ENCODE data around the gene AASDH.
"Not testable (repeated sequence)": the region's sequence is repeated elsewhere in the genome, so short reads cannot be mapped to it uniquely, and the experiment has no call there.

Gene AASDH

GRCh38 chr4:56391270-56391669 is 4.0 kb upstream of the AASDH start:
- no peak for DNase-seq (ENCODE audit: low read depth in 2 of 3, low spot score in 1 of 3)

DNA sequence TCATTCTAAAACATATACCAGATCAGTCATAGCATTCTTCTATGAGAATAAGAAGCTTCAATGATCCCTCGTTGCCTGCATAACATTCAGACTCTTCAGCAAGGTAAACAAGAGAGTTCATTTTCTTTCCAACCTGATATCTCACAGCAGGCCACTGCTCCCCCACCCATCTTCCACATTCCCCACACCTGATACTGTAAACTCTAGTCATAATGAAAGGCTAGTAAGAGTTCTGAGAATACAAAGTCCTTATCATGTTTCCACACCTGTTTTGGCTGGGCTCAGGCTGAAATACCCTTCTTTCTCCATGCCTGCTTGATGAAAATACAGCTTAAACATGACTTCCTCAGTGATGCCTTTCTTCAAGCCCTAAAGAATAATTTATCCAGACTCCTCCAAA is 2.3 kb upstream of the AASDH start:
- no peak for DNase-seq (ENCODE audit: low read depth in 2 of 3, low spot score in 1 of 3)

DNA sequence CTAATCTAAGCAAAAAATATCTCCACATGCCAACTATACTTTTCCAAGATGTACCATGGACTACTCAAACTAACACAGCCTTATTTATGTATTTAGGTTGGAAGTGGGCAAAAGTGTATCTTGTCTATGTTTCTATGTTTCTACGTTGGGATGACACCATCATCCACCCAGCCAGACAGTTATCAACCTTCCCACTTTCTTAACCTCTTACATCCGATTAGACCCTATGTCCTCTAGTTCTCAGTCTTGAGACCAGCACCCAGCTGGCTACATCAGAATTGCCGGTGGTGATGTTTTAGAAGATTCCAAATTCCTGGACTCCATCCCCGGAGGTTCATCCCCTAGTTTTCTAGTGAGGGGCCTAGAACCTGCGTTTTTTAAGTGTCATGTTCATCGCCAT is 1.0 kb upstream of the AASDH start:
- no peak for DNase-seq (ENCODE audit: low read depth in 2 of 3, low spot score in 1 of 3)

GRCh38 chr4:56386091-56386490 is 1.2 kb downstream of the AASDH start:
- DNase-seq (ENCODE audit: low read depth in 2 of 3, low spot score in 1 of 3), result no peak

GRCh38 chr4:56375458-56375857 is 11.8 kb downstream of the AASDH start:
- DNase-seq (ENCODE audit: low read depth in 2 of 3, low spot score in 1 of 3), result no peak

GRCh38 chr4:56374956-56375355 is 12.3 kb downstream of the AASDH start:
- no peak for DNase-seq (ENCODE audit: low read depth in 2 of 3, low spot score in 1 of 3)

GRCh38 chr4:56372774-56373173 is 14.5 kb downstream of the AASDH start:
- no peak for DNase-seq (ENCODE audit: low read depth in 2 of 3, low spot score in 1 of 3)

DNA sequence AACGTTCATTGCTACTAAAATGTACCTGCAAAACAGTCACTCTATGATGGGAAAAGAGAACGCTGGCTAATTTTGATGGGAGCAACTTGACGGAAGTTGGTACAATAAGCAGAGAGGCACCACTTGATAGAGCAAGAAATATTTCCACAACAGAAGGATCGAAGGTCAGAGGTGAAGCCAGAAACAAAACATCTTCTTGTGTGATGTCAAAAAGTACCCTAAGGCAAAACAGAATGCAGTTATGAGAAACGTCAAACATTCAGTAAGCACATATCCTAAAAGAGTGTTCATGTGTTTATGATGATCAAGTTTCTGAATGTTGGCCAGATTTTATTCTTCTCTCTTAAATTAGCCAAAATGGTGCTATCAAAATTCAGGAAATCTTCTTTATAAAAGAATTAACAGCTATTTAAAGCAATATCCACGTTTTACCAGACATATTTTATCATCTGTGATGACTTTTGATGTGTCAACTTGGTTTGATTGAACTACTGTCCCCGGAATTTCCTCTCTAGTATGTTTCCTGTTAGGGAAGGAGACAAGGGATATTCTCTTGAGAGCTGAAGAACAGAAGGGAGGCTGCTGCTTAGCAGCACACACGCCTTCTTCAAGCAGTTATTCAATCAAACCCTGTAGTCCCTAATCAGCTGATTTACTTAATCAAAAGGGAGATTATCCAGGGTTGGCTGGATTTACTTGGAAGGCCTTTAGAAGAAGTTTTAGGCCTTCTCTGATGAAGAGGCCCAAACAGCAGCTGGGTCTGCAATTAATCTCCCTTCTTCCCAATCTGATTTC is 15.7 kb downstream of the AASDH start:
- DNase-seq (ENCODE audit: low read depth in 2 of 3, low spot score in 1 of 3), result no peak

- no peak for DNase-seq (ENCODE audit: low read depth in 2 of 3, low spot score in 1 of 3)
Measured at GRCh38 chr4:56370377-56370776, 16.9 kb downstream of the AASDH start.

DNA sequence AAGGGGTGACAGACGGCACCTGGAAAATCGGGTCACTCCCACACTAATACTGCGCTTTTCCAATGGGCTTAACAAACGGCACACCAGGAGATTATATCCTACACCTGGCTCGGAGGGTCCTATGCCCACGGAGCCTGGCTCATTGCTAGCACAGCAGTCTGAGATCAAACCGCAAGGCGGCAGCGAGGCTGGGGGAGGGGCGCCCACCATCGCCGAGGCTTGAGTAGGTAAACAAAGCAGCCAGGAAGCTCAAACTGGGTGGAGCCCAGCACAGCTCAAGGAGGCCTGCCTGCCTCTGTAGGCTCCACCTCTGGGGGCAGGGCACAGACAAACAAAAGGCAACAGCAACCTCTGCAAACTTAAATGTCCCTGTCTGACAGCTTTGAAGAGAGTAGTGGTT is 24.3 kb downstream of the AASDH start:
- not testable (repeated sequence) for DNase-seq (ENCODE audit: low read depth in 2 of 3, low spot score in 1 of 3)

GRCh38 chr4:56360071-56360470 is 27.2 kb downstream of the AASDH start:
- no peak for DNase-seq (ENCODE audit: low read depth in 2 of 3, low spot score in 1 of 3)

DNA sequence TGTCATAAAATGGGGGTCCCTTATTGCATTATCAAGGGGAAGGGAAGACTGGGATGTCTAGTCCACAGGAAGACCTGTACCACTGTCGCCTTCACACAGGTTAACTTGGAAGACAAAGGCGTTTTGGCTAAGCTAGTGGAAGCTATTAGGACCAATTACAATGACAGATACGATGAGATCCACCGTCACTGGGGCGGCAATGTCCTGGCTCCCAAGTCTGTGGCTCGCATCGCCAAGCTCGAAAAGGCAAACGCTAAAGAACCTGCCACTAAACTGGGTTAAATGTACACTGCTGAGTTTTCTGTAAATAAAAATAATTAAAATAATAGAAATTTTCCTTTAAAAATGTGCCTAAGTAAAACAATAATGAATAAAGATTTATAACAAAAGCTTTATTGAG is 30.6 kb downstream of the AASDH start:
- DNase-seq (ENCODE audit: low read depth in 2 of 3, low spot score in 1 of 3), result no peak

DNA sequence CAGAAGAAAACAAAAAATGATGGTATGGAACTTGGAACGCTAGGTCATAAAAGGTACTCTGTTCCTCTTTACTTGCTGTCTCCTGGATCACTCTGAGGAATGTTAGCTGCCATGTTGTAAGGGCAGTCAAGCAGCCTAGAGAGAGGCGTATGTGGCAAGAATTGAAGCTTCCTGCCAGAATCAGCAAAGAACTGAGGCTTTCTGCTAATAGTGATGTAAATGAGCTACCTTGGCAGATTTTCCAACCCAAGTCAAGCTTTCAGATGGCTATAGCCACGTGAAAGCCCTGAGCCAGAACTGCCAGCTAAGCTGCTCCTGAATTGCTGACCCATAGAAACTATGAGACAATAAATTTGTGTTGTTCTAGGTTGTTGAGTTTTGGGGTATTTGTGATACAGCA is 38.7 kb downstream of the AASDH start:
- no peak for DNase-seq (ENCODE audit: low read depth in 2 of 3, low spot score in 1 of 3)

DNA sequence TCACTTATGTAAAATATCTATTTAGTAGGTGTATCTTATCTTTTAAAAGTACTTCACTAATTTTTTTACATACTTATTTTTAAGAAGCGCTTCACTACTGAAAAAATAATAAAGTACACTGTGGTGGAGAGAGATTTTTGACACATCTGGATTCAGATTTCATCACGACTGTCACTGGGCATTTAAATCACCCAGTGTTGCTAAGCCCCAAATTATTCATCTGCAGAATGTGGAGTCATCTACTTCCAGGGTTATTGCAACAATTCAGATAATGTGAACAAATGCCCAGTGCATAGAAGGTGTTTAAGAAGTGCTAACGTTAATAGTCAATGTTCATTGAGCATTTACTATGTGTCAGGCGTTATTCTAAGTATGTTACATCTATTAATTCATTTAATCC is 41.8 kb downstream of the AASDH start:
- DNase-seq (ENCODE audit: low read depth in 2 of 3, low spot score in 1 of 3), result no peak

DNA sequence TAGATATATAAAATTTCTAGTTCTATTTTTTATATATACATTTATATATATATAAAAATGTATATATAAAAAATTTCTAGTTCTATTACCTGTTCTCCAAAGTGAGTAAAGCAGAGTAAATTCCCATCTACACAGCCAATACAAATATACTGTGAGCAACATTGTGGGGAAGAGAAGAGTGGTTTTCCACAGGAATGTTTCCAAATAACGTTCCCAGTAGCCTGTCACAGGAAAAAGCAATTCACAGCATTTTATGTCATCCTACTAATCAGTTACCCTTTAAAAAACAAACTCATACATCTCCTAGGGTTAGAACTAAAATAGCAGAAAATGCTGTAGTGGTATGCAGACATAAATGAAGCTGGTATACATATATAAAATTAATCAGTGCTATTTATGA is 44.5 kb downstream of the AASDH start:
- DNase-seq (ENCODE audit: low read depth in 2 of 3, low spot score in 1 of 3), result no peak

DNA sequence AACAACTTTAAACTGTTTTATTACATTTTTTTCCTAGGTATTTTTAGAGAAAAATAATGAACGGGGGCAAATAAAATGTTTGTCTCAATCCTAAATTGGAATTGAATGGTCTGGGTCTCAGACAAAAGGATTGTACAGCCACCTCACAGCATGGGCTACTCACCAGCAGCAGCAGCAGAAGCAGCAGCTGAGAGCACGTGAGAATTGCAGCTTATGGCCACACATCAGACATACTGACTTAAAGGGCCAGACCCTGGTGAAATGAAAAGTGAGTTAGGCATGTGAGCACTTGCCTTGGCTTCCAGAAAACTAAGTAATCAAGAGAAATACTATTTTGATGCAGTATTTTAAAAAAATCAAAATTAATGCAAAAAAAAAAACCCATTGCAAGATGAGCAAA is 56.6 kb downstream of the AASDH start:
- DNase-seq (ENCODE audit: low read depth in 2 of 3, low spot score in 1 of 3), result no peak

GRCh38 chr4:56326363-56326762 is 60.9 kb downstream of the AASDH start:
- no peak for DNase-seq (ENCODE audit: low read depth in 2 of 3, low spot score in 1 of 3)

DNA sequence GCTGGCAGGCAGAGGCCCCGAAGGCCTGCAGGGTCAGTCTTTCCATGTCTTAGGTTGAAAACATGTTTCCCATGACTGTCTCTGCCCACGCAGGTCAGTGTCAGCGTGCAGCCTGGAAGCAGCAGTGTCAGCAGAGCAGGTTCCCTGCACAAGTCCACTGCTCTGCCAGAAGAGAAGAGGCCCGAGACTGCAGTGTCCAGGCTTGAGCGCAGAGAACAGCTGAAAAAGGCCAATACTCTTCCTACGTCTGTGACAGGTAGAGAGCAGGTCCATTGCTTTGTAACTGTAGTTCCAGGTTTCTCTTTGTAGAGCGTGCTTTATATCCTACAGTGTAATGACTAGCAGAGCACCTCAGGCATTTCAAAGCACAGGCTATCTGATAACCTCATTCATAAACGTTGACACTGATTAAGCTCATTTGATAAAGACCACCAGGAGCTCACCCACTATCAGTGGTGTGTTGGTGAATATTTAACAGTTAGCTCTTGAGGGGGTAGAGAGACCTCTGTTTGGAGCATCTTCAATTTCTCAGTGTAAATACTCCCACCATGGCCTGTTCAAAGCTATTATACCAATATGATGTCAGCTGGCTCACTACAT is 63.2 kb downstream of the AASDH start:
- DNase-seq (ENCODE audit: low read depth in 2 of 3, low spot score in 1 of 3), result no peak

DNA sequence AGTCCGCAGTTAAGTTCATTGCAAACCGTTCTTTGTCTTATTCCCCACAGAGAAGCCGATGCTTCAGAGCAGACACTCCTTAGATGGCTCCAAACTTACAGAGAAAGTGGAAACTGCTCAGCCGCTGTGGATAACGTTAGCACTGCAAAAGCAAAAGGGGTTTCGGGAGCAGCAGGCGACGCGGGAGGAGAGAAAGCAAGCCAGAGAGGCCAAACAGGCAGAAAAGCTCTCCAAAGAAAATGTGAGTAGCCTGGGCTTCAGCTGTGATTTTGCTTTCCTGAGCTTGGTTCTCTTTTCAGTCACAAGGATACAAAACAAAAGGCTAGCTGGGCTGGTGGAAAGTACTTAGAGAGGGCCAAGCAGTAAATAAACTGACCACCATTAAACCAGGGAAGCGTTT is 64.0 kb downstream of the AASDH start:
- no peak for DNase-seq (ENCODE audit: low read depth in 2 of 3, low spot score in 1 of 3)

GRCh38 chr4:56321251-56321650 is 66.0 kb downstream of the AASDH start:
- no peak for DNase-seq (ENCODE audit: low read depth in 2 of 3, low spot score in 1 of 3)

- DNase-seq (ENCODE audit: low read depth in 2 of 3, low spot score in 1 of 3), result no peak
Measured at GRCh38 chr4:56320293-56320692, 67.0 kb downstream of the AASDH start.

DNA sequence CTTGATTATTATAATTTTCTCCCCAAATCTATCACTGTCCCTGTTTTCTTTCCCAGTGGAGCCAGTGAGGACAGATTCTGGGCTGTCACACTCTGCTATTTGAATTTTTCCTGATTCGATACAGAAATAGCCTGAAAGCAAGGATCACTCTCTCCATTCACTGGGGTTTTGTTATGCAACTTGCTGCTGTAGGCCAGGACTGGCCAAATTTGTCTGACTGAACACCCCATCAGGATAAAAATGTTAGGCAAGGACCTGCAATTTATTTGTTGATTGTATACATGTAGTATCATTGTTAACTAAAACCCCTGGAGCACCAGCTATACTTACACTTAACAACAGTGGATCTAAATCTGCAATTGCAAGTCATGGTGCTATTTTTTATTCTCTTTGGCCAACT is 68.7 kb downstream of the AASDH start:
- DNase-seq (ENCODE audit: low read depth in 2 of 3, low spot score in 1 of 3), result no peak

GRCh38 chr4:56317749-56318148 is 69.5 kb downstream of the AASDH start:
- no peak for DNase-seq (ENCODE audit: low read depth in 2 of 3, low spot score in 1 of 3)
